HCT116 (cell line): ENCODE data around the gene BBS9. TPM values are rescaled to one million over a fixed set of nuclear protein-coding genes. Genes with fewer than 3 reads are reported as not detected.

Experiments
- ATAC-seq: fragments of 200-7000 bp; cut with Tn5 transposase; 2 replicates; pipeline ENCODE4 v1.9.1; 2020; ENCODE audit warnings: mild to moderate bottlenecking, moderate library complexity
- BruUV-seq: library from RNA; stranded (reverse); fragments of 400-500 nt; replicated peaks from 2 replicates; lab custom pipeline; 2021; lab: Mats Ljungman, UMichigan
- CTCF ChIA-PET: fragments of 300-600 bp; sonication (Branson Sonifier 250); formaldehyde crosslinking; loops from one replicate; lab custom pipeline; 2021; ENCODE audit warnings: antibody characterized with exemption; lab: Charles Lee
- POLR2A ChIA-PET: fragments of 300-600, 350-600 bp; sonication (Branson Sonifier 250); formaldehyde crosslinking; loops from one replicate; lab custom pipeline; 2021; ENCODE audit warnings: antibody characterized with exemption; lab: Charles Lee
- RAD21 ChIA-PET, 2 experiments: fragments of 300-600 bp; sonication (Branson Sonifier 250); formaldehyde crosslinking; loops; one replicate each; lab custom pipeline; 2023; ENCODE audit warnings: low total read pairs in 2 of 2; ENCODE audit not compliant: uncharacterized antibody in 2 of 2, unreplicated experiment in 2 of 2, low non-redundant PET in 1 of 2; lab: Charles Lee
- DNase-seq: peaks from one replicate; pipeline ENCODE4 v3.0.0-alpha.2; 2010; ENCODE audit warnings: low read depth, low spot score
- H2AFZ ChIP-seq: fragments of 200-600 bp; shearing (Covaris generic), sonication (generic); 2 replicates; pipeline ENCODE4 v1.6.1; 2017; ENCODE audit warnings: low read depth, mixed run types, mixed read lengths, antibody characterized with exemption, low read length; ENCODE audit not compliant: poor library complexity, severe bottlenecking
- H3K27ac ChIP-seq: 2 replicates; pipeline ENCODE4 v1.5.1; 2012; ENCODE audit warnings: low read depth, low read length
- H3K27me3 ChIP-seq: fragments of 200-600 bp; sonication (generic); 2 replicates; pipeline ENCODE4 v1.6.1; 2016; ENCODE audit warnings: mixed run types, low read length, mixed read lengths; ENCODE audit not compliant: insufficient read depth
- H3K36me3 ChIP-seq, 2 experiments: fragments of 200-500 bp in 1 of 2; fragments of 200-600 bp in 1 of 2; sonication (Bioruptor generic) in 1 of 2; sonication (generic) in 1 of 2; 2 replicates each; pipeline versions ENCODE4 v1.5.1 to v1.6.1; 2014 to 2016; ENCODE audit warnings: low read length in 2 of 2, inconsistent platforms in 1 of 2, mixed read lengths in 1 of 2, mixed run types in 1 of 2; ENCODE audit not compliant: insufficient read depth in 2 of 2, control insufficient read depth in 1 of 2
- H3K4me1 ChIP-seq, 2 experiments: fragments of 200-600 bp in 1 of 2; sonication (generic) in 1 of 2; 2 replicates each; pipeline versions ENCODE4 v1.5.1 to v1.6.1; 2012 to 2017; ENCODE audit warnings: low read length in 2 of 2, inconsistent platforms in 1 of 2, mild to moderate bottlenecking in 1 of 2, mixed read lengths in 1 of 2, mixed run types in 1 of 2, moderate library complexity in 1 of 2; ENCODE audit not compliant: insufficient read depth in 2 of 2, control insufficient read depth in 1 of 2
- H3K4me2 ChIP-seq: fragments of 200-600 bp; sonication (generic); 2 replicates; pipeline ENCODE4 v1.6.1; 2017; ENCODE audit warnings: mixed run types, low read length, mixed read lengths
- H3K4me3 ChIP-seq, 2 experiments: fragments of 200-600 bp in 1 of 2; sonication (generic) in 1 of 2; replicated peaks in 1 of 2; 2 replicates each; pipeline ENCODE4 v1.5.1; 2011 to 2016; ENCODE audit warnings: low read length in 2 of 2, control low read depth in 1 of 2, low read depth in 1 of 2, mild to moderate bottlenecking in 1 of 2, mixed read lengths in 1 of 2, mixed run types in 1 of 2
- H3K79me2 ChIP-seq: fragments of 200-600 bp; sonication (generic); 2 replicates; pipeline ENCODE4 v1.6.1; 2017; ENCODE audit warnings: mild to moderate bottlenecking, mixed run types, low read length, moderate library complexity, mixed read lengths; ENCODE audit not compliant: insufficient read depth
- H3K9ac ChIP-seq: fragments of 200-600 bp; sonication (generic); 2 replicates; pipeline ENCODE4 v1.6.1; 2016; ENCODE audit warnings: low read length, mixed read lengths
- H3K9me2 ChIP-seq: fragments of 200-600 bp; sonication (generic), shearing (Covaris generic); 2 replicates; pipeline ENCODE4 v1.6.1; 2017; ENCODE audit warnings: mixed run types, mild to moderate bottlenecking, moderate library complexity; ENCODE audit not compliant: insufficient read depth
- H3K9me3 ChIP-seq, 2 experiments: fragments of 200-500 bp in 1 of 2; fragments of 200-600 bp in 1 of 2; sonication (Bioruptor generic) in 1 of 2; sonication (generic) in 1 of 2; 2 replicates each; pipeline ENCODE4 v1.6.1; 2014 to 2017; ENCODE audit warnings: low read length in 2 of 2, mixed read lengths in 2 of 2, inconsistent platforms in 1 of 2, low read depth in 1 of 2, mild to moderate bottlenecking in 1 of 2, mixed run types in 1 of 2, moderate library complexity in 1 of 2; ENCODE audit not compliant: control insufficient read depth in 1 of 2, insufficient read depth in 1 of 2
- H4K20me1 ChIP-seq: fragments of 200-600 bp; sonication (generic), shearing (Covaris generic); 2 replicates; pipeline ENCODE4 v1.6.1; 2017; ENCODE audit warnings: mixed run types, mild to moderate bottlenecking, moderate library complexity; ENCODE audit not compliant: insufficient read depth
- CBX3 ChIP-seq: IDR thresholded peaks from 2 replicates; pipeline ENCODE4 v1.6.1; 2012; ENCODE audit warnings: low read depth
- EGR1 ChIP-seq: IDR thresholded peaks from 2 replicates; pipeline ENCODE4 v1.6.1; 2012; ENCODE audit warnings: low read depth
- ELF1 ChIP-seq: IDR thresholded peaks from 2 replicates; pipeline ENCODE4 v1.6.1; 2012; ENCODE audit warnings: low read depth, borderline replicate concordance
- EZH2phosphoT487 ChIP-seq: fragments of 200-600 bp; IDR thresholded peaks from 2 replicates; pipeline ENCODE4 v1.6.1; 2018; ENCODE audit warnings: antibody characterized with exemption, borderline replicate concordance
- MAX ChIP-seq: IDR thresholded peaks from 2 replicates; pipeline ENCODE4 v1.6.1; 2012
- POLR2A ChIP-seq: IDR thresholded peaks from 2 replicates; pipeline ENCODE4 v1.7.0; 2011; ENCODE audit warnings: borderline replicate concordance; ENCODE audit not compliant: insufficient read depth, insufficient read length; ENCODE audit errors: extremely low read depth
- POLR2AphosphoS5 ChIP-seq: IDR thresholded peaks from 2 replicates; pipeline ENCODE4 v1.6.1; 2011; ENCODE audit warnings: mild to moderate bottlenecking, low read depth, low read length, moderate library complexity
- RAD21 ChIP-seq: IDR thresholded peaks from 2 replicates; pipeline ENCODE4 v1.6.1; 2012; ENCODE audit warnings: low read depth, mild to moderate bottlenecking
- REST ChIP-seq: IDR thresholded peaks from 2 replicates; pipeline ENCODE4 v1.6.1; 2012; ENCODE audit warnings: low read depth
- SIN3A ChIP-seq: IDR thresholded peaks from 2 replicates; pipeline ENCODE4 v1.6.1; 2012; ENCODE audit warnings: low read depth
- SRF ChIP-seq: IDR thresholded peaks from 2 replicates; pipeline ENCODE4 v1.6.1; 2012; ENCODE audit warnings: low read depth
- TCF7L2 ChIP-seq: IDR thresholded peaks from 2 replicates; pipeline ENCODE4 v1.7.0; 2011; ENCODE audit warnings: borderline replicate concordance, inconsistent platforms; ENCODE audit not compliant: insufficient read depth, insufficient read length; ENCODE audit errors: extremely low read depth
- YY1 ChIP-seq: IDR thresholded peaks from 2 replicates; pipeline ENCODE4 v1.6.1; 2011; ENCODE audit warnings: low read length, low read depth, moderate library complexity, mild to moderate bottlenecking; ENCODE audit not compliant: insufficient replicate concordance; ENCODE audit errors: extremely low read depth
- ZBTB33 ChIP-seq: IDR thresholded peaks from 2 replicates; pipeline ENCODE4 v1.6.1; 2011; ENCODE audit warnings: mild to moderate bottlenecking, low read length, moderate library complexity; ENCODE audit not compliant: insufficient replicate concordance; ENCODE audit errors: extremely low read depth
- intact Hi-C: fragments of 100-400 bp; cut with micrococcal nuclease; formaldehyde crosslinking; loops from 2 replicates; pipeline ENCODE4 v1.10.0; 2022
- total RNA-seq: library from RNA; stranded (reverse); gene quantifications from one replicate; pipeline ENCODE4 v1.2.1, GENCODE V29; 2021; ENCODE audit not compliant: unreplicated experiment

BBS9 gene
- total RNA-seq, 1 experiment from 2014 or later = 7.1 TPM

GRCh38 chr7:33612442-33612841, 483.1 kb downstream of the BBS9 start (continued):
- TF ChIP-seq ZBTB33 = no peak
- TF ChIP-seq MAX = no peak
- TF ChIP-seq ELF1 = no peak
- no peak for TF ChIP-seq YY1
- TF ChIP-seq, all 23 proteins: peak for 0

- ATAC-seq (no peak), DNase-seq (no peak)
- H2AFZ ChIP-seq = no peak overlapping the region
- H3K9me3 ChIP-seq = no peaks in the 10 kb centered on the region
- H4K20me1 ChIP-seq = no peaks in the 10 kb centered on the region
- TF ChIP-seq TCF7L2 (no peak), RAD21 (no peak), POLR2A (no peak), SRF (no peak), MAX (no peak), YY1 (no peak), EGR1 (no peak), EZH2phosphoT487 (no peak), SIN3A (no peak), CBX3 (no peak), REST (no peak), POLR2AphosphoS5 (no peak)
- RAD21 ChIA-PET = no interaction called here
- no peaks in the 10 kb centered on the region for H3K4me1 ChIP-seq
- intact Hi-C loops = no loop called here
- H3K9me2 ChIP-seq = no peaks in the 10 kb centered on the region
- no peak overlapping the region for H3K4me3 ChIP-seq
- no peak overlapping the region for H3K27ac ChIP-seq
- no peaks in the 10 kb centered on the region for H3K27me3 ChIP-seq
- no peak overlapping the region for H3K9ac ChIP-seq
- no peaks in the 10 kb centered on the region for H3K36me3 ChIP-seq
- CTCF ChIA-PET = no interaction called here
- H3K4me2 ChIP-seq = no peak overlapping the region
- BruUV-seq = no TSS peak
- no peaks in the 10 kb centered on the region for H3K79me2 ChIP-seq
- POLR2A ChIA-PET = no interaction called here
Measured at GRCh38 chr7:33614357-33615117, 485.2 kb downstream of the BBS9 start.
